Naive thymus-derived CD4-positive, alpha-beta T cell (primary cell): ENCODE data around the gene RBBP7. TPM values are rescaled to one million over a fixed set of nuclear protein-coding genes. Genes with fewer than 3 reads are reported as not detected.

ENCODE experiments used
- ATAC-seq: fragments of 150-1000 bp; cut with Tn5 transposase; 2 replicates; pipeline ENCODE4 v1.10.0; 2021; ENCODE audit warnings: mild to moderate bottlenecking, moderate library complexity
- CTCF ChIA-PET: fragments of 350-600 bp; sonication (Branson Sonifier 250); formaldehyde crosslinking; loops from one replicate; lab custom pipeline; 2021; ENCODE audit warnings: antibody characterized with exemption; lab: Charles Lee
- POLR2A ChIA-PET: fragments of 350-600 bp; sonication (Branson Sonifier 250); formaldehyde crosslinking; loops from one replicate; lab custom pipeline; 2021; ENCODE audit warnings: antibody characterized with exemption, inconsistent platforms; lab: Charles Lee
- DNase-seq, 9 donors: peaks; one replicate each; pipeline versions ENCODE4 v3.0.0 to v3.0.0-alpha.2; 2020 to 2022; ENCODE audit warnings: mixed read lengths in 1 of 9
- H3K27ac ChIP-seq: one replicate; pipeline ENCODE4 v1.7.0; 2013; ENCODE audit warnings: mild to moderate bottlenecking, low read depth, low read length, moderate library complexity
- H3K27me3 ChIP-seq, 2 donors: one replicate each; pipeline ENCODE4 v1.7.0; 2013; ENCODE audit warnings: low read length in 2 of 2, mild to moderate bottlenecking in 2 of 2, moderate library complexity in 2 of 2; ENCODE audit not compliant: control insufficient read depth in 2 of 2, insufficient read depth in 2 of 2
- H3K36me3 ChIP-seq, 3 experiments: 1 replicate in 2 of 3; 2 replicates in 1 of 3; pipeline ENCODE4 v1.7.0; 2013; ENCODE audit warnings: low read length in 3 of 3, mild to moderate bottlenecking in 3 of 3, moderate library complexity in 1 of 3; ENCODE audit not compliant: insufficient read depth in 3 of 3, control insufficient read depth in 2 of 3
- H3K4me1 ChIP-seq, 2 donors: one replicate each; pipeline ENCODE4 v1.7.0; 2013; ENCODE audit warnings: low read length in 2 of 2, mild to moderate bottlenecking in 2 of 2, moderate library complexity in 1 of 2; ENCODE audit not compliant: control insufficient read depth in 2 of 2, insufficient read depth in 2 of 2
- H3K4me3 ChIP-seq: 2 replicates; pipeline ENCODE4 v1.7.0; 2013; ENCODE audit warnings: mild to moderate bottlenecking, low read length
- H3K9me3 ChIP-seq, 3 experiments: 1 replicate in 2 of 3; 2 replicates in 1 of 3; pipeline ENCODE4 v1.7.0; 2013; ENCODE audit warnings: low read length in 3 of 3; ENCODE audit not compliant: control insufficient read depth in 2 of 3
- H3K27ac Mint-ChIP-seq, 9 donors: one replicate each; pipeline ENCODE4 v1.8.0; 2020 to 2022; ENCODE audit warnings: mixed read lengths in 9 of 9, mild to moderate bottlenecking in 8 of 9, moderate library complexity in 5 of 9, inconsistent platforms in 2 of 9
- H3K27me3 Mint-ChIP-seq, 5 donors: one replicate each; pipeline ENCODE4 v1.8.0; 2021 to 2022; ENCODE audit warnings: mixed read lengths in 5 of 5, mild to moderate bottlenecking in 1 of 5
- H3K36me3 Mint-ChIP-seq, 5 donors: one replicate each; pipeline ENCODE4 v1.8.0; 2020 to 2022; ENCODE audit warnings: mixed read lengths in 5 of 5, mild to moderate bottlenecking in 3 of 5, inconsistent platforms in 1 of 5
- H3K4me1 Mint-ChIP-seq, 7 donors: one replicate each; pipeline ENCODE4 v1.8.0; 2020 to 2022; ENCODE audit warnings: mixed read lengths in 7 of 7, mild to moderate bottlenecking in 3 of 7, inconsistent platforms in 1 of 7
- H3K4me3 Mint-ChIP-seq, 10 donors: one replicate each; pipeline ENCODE4 v1.8.0; 2020 to 2022; ENCODE audit warnings: mild to moderate bottlenecking in 10 of 10, mixed read lengths in 10 of 10, moderate library complexity in 6 of 10, inconsistent platforms in 2 of 10
- H3K9me3 Mint-ChIP-seq, 11 donors: one replicate each; pipeline ENCODE4 v1.8.0; 2020 to 2022; ENCODE audit warnings: mixed read lengths in 11 of 11, mild to moderate bottlenecking in 4 of 11, inconsistent platforms in 1 of 11, moderate library complexity in 1 of 11
- intact Hi-C, 2 donors: fragments of 100-400 bp; cut with micrococcal nuclease; formaldehyde crosslinking; loops; one replicate each; pipeline ENCODE4 v1.15.1; 2023
- polyA plus RNA-seq, 2 donors: library from polyadenylated mRNA; unstranded; fragments of 300-500 nt; fragmentation: Illumina TruSeq; gene quantifications; one replicate each; pipeline ENCODE4 v1.2.3, GENCODE V29; 2021
- total RNA-seq, 6 experiments: library from RNA in 5 of 6; stranded (reverse) in 5 of 6; gene quantifications; 1 replicate in 5 of 6; 2 replicates in 1 of 6; pipeline ENCODE4 v1.2.3 and lab custom pipeline; 2021 to 2026

Gene RBBP7
- total and polyA plus RNA-seq, 7 experiments from 2014 or later = 82.9 to 145 (median 95.6) TPM

- ChIA-PET CTCF (interaction anchor here (0.5 kb wide), 1 partner anchor 17 kb away, joined by 3 read pairs; no protein-coding TSS in a partner anchor), POLR2A (no interaction called here)
- Mint-ChIP-seq H3K36me3 (peaks cover 0 to 7% (median 0%) of the 10 kb centered on the region in 5 donors), H3K9me3 (peaks cover 0 to 10% (median 0%) of the 10 kb centered on the region in 11 donors), H3K27ac (no peak overlapping the region), H3K27me3 (peaks cover 0 to 4% (median 2%) of the 10 kb centered on the region in 5 donors), H3K4me3 (no peak overlapping the region), H3K4me1 (peaks cover 0 to 2% (median 0%) of the 10 kb centered on the region in 7 donors)
- no peaks in the 10 kb centered on the region for H3K4me1 ChIP-seq
- no peaks in the 10 kb centered on the region for H3K36me3 ChIP-seq
- intact Hi-C loops = no loop called here
- H3K27me3 ChIP-seq = no peaks in the 10 kb centered on the region
- H3K4me3 ChIP-seq = no peak overlapping the region
- ATAC-seq = no peak
- no peak for DNase-seq
- H3K27ac ChIP-seq = no peak overlapping the region
- H3K9me3 ChIP-seq = no peaks in the 10 kb centered on the region
Observed at GRCh38 chrX:16903274-16904022, 33.3 kb upstream of the RBBP7 start.

DNA sequence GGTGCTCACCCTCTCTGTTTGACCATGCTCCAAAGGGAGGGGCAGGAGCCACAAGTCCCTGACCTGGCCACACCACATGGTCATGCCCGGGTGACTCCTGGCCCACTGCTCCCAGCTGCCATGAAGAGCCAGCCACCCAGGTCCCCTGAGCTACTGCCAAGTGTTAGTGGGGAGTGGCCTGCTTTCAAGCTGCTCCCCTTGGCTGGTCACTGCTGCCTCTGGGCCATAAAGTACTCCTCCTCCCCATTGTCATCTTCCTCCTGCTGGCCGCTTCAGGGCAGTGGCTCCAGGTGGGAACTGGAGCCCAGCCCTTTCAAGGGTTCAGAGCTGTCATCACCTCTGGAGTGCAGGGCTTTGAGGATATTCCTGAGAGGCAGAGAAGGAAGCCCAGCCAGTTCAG is 27.3 kb upstream of the RBBP7 start:
- intact Hi-C loops = no loop called here
- Mint-ChIP-seq H3K27me3 (peaks cover 0 to 6% (median 3%) of the 10 kb centered on the region in 5 donors), H3K4me3 (no peak overlapping the region), H3K36me3 (no peaks in the 10 kb centered on the region), H3K27ac (no peak overlapping the region), H3K9me3 (peaks cover 0 to 2% (median 0%) of the 10 kb centered on the region in 11 donors), H3K4me1 (peaks cover 0 to 6% (median 5%) of the 10 kb centered on the region in 7 donors)
- CTCF ChIA-PET = no interaction called here
- no peaks in the 10 kb centered on the region for H3K9me3 ChIP-seq
- no peak for DNase-seq
- POLR2A ChIA-PET = no interaction called here
- H3K27me3 ChIP-seq = no peaks in the 10 kb centered on the region
- no peak overlapping the region for H3K27ac ChIP-seq
- H3K36me3 ChIP-seq = no peaks in the 10 kb centered on the region
- peaks cover 0 to 4% of the 10 kb centered on the region in 2 donors for H3K4me1 ChIP-seq
- ATAC-seq = no peak
- H3K4me3 ChIP-seq = no peak overlapping the region

DNA sequence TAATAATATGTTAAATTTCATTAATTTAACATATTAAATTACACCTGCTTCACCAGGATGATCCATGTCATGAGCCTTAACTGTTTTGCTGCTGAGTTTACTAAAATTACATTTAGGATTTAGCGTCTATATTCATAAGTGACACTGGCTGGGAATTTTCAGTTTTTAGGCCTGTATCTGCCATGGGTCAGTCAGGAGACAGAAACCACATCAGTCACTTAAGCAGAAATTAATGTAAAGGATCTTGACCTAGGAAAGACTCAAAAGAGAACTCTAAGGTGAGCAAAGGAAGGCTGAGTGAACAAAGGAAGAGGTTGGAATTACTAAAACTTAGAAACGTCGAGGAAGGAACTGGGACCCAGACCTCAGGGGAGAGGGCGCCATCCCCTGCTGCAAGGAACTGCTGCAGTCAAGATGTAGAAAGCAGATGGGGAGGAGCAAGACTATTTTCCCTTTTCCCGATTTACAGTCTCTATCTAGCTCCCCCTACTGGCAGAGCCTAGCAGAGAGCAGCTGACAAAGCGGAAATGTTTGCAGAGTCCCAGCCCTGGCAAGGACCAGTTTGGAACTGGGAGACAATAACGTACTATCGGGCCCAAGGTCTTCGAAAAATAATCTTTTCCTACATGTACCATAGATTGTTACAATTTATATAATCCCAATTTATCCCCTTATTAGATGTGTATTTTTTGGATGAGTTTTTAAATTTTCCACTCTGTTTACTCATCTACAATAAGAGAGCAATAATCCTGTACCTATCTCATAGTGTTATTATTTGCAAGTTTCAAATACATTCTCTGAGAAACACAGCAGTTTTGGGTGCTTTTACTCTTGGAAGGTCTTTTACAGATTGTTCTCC is 22.6 kb upstream of the RBBP7 start:
- no peak overlapping the region for H3K27ac Mint-ChIP-seq
- H3K27ac ChIP-seq = no peak overlapping the region
- H3K4me3 Mint-ChIP-seq = no peak overlapping the region
- peaks cover 5 to 19% (median 15%) of the 10 kb centered on the region in 7 donors for H3K4me1 Mint-ChIP-seq
- peaks cover 4 to 8% of the 10 kb centered on the region in 2 donors for H3K4me1 ChIP-seq
- H3K36me3 ChIP-seq = no peaks in the 10 kb centered on the region
- intact Hi-C loops = loop anchor here (1.0 to 5.0 kb wide), 4 partner anchors 9 to 1395 kb away; partner anchors contain the start of gene REPS2 (in 1 of the 2)
- no peaks in the 10 kb centered on the region for H3K27me3 ChIP-seq
- ChIA-PET CTCF (interaction anchor here (1.0 kb wide), 2 partner anchors 9 to 12 kb away, joined by 3 read pairs; no protein-coding TSS in a partner anchor), POLR2A (interaction anchor here (2.2 kb wide), 1 partner anchor 10 kb away, joined by 7 read pairs; no protein-coding TSS in a partner anchor)
- no peaks in the 10 kb centered on the region for H3K9me3 ChIP-seq
- H3K36me3 Mint-ChIP-seq = no peaks in the 10 kb centered on the region
- no peak overlapping the region for H3K4me3 ChIP-seq
- DNase-seq (peak in 8 of 9 donors; percentile 39 to 66 (median 57)), ATAC-seq (peak; percentile 80)
- H3K9me3 Mint-ChIP-seq = no peaks in the 10 kb centered on the region
- H3K27me3 Mint-ChIP-seq = peaks cover 0 to 18% (median 0%) of the 10 kb centered on the region in 5 donors

DNA sequence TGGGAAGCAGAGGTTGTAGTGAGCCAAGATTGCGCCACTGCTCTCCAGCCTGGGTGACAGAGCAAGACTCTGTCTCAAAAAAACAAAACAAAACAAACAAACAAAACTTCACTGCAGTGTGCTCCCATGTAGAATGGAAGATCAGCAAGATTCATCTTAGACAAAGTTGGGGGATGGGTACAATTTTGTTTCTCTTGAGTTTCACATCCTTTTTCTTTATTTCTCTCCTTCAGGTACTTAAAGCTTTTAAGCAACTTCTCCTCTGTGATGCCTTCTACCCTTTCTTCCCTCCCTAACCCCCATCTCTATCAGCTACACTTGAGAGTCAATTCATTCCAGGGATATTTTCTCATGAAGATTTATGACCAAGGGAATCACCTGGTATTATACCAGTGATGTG is 15.5 kb upstream of the RBBP7 start:
- DNase-seq = no peak
- ChIA-PET CTCF (interaction anchor here (0.8 to 1.0 kb wide), 2 partner anchors 18 to 161 kb away, joined by 3 read pairs; no protein-coding TSS in a partner anchor), POLR2A (no interaction called here)
- no peaks in the 10 kb centered on the region for H3K36me3 Mint-ChIP-seq
- H3K4me3 Mint-ChIP-seq = no peak overlapping the region
- Histone ChIP-seq H3K27ac (no peak overlapping the region), H3K4me3 (no peak overlapping the region), H3K36me3 (no peaks in the 10 kb centered on the region), H3K9me3 (no peaks in the 10 kb centered on the region), H3K4me1 (peaks cover 0 to 8% of the 10 kb centered on the region in 2 donors), H3K27me3 (no peaks in the 10 kb centered on the region)
- H3K4me1 Mint-ChIP-seq = peaks cover 5 to 22% (median 13%) of the 10 kb centered on the region in 7 donors
- peaks cover 0 to 15% (median 0%) of the 10 kb centered on the region in 5 donors for H3K27me3 Mint-ChIP-seq
- intact Hi-C loops = no loop called here
- ATAC-seq = no peak
- H3K9me3 Mint-ChIP-seq = peaks cover 0 to 2% (median 0%) of the 10 kb centered on the region in 11 donors
- H3K27ac Mint-ChIP-seq = peak overlapping the region in 1 of 9 donors; percentile 38

DNA sequence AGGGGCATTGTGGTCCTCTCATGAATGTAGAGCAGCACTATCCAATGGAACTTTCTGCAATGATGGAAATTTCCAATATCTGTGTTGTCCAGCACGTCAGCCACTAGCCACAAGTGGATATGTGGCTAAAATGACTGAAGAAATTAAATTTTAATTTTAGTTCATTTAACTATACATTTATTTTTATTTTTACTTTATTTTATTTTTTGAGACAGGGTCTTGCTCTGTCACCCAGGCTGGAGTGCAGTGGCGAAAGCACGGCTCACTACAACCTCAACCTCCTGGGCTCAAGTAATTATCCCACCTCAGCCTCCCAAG is 13.3 kb upstream of the RBBP7 start:
- intact Hi-C loops = loop anchor here (1.0 to 2.0 kb wide), 5 partner anchors 9 to 163 kb away; partner anchors contain the start of genes RBBP7 (in 2 of the 2) and REPS2 (in 2 of the 2)
- Histone ChIP-seq H3K4me3 (no peak overlapping the region), H3K27me3 (no peaks in the 10 kb centered on the region), H3K4me1 (no peaks in the 10 kb centered on the region), H3K27ac (no peak overlapping the region), H3K9me3 (no peaks in the 10 kb centered on the region), H3K36me3 (no peaks in the 10 kb centered on the region)
- H3K27me3 Mint-ChIP-seq = peaks cover 0 to 9% (median 0%) of the 10 kb centered on the region in 5 donors
- peaks cover 0 to 12% (median 4%) of the 10 kb centered on the region in 7 donors for H3K4me1 Mint-ChIP-seq
- peak overlapping the region in 5 of 10 donors; percentile 75 to 82 (median 78) for H3K4me3 Mint-ChIP-seq
- ATAC-seq (no peak), DNase-seq (no peak)
- H3K36me3 Mint-ChIP-seq = no peaks in the 10 kb centered on the region
- CTCF ChIA-PET = interaction anchor here (0.6 to 2.8 kb wide), 8 partner anchors 9 to 164 kb away, joined by 3 to 16 read pairs (median 4); no protein-coding TSS in a partner anchor
- H3K27ac Mint-ChIP-seq = no peak overlapping the region
- H3K9me3 Mint-ChIP-seq = peaks cover 0 to 2% (median 0%) of the 10 kb centered on the region in 11 donors
- POLR2A ChIA-PET = interaction anchor here (2.0 to 2.3 kb wide), 3 partner anchors 9 to 13 kb away, joined by 7 to 17 read pairs (median 9); partner anchors contain the start of gene RBBP7
